ENCODE results near the gene C2orf68. TPM values are rescaled to one million over a fixed set of nuclear protein-coding genes. Genes with fewer than 3 reads are reported as not detected.

Gene C2orf68
- total RNA-seq, 2 donors from 2014 or later: 9.9 to 14.5 TPM

DNA sequence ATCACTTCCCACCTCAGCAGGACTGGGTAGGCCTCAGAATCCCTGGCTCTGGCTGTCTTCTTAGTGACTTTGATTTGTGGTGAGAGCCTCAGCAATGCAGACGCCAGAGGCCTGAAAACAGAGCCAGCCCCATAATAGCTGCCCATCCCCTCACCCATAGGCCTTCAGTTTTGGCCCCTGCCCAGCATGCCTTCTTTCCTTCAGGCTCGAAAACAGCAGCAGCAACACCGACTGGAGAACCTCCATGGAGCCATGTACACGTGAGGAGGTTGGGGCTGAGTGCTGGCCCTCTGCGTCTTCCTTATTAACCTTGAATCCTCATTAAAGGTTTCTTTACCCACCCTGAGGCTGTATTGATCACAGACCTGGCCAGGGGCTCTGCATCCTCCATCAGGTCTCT, 14.6 kb downstream of the C2orf68 start:
- TF ChIP-seq POLR2A (IDR thresholded peaks at IDR 0.05) (no peak), CTCF (IDR thresholded peaks at IDR 0.05) (no peak)
- Histone ChIP-seq H3K27me3 (no peaks in the 10 kb centered on the region), H3K4me1 (peaks cover 83% of the 10 kb centered on the region), H3K9me3 (no peaks in the 10 kb centered on the region), H3K4me3 (no peak overlapping the region), H3K36me3 (replicated peaks in 1 of 2; ENCODE audit: insufficient read depth in 1 of 2, low read depth in 2 of 2) (peaks cover 0 to 3% of the 10 kb centered on the region in 2 donors), H3K27ac (no peak overlapping the region)
- intact Hi-C loops (cut with DNase I): no loop called here
- WGBS, 2 donors: 73 to 82% methylated on average over 4 to 5 of the region's 5 CpGs
- ATAC-seq (no peak), DNase-seq (no peak)

DNA sequence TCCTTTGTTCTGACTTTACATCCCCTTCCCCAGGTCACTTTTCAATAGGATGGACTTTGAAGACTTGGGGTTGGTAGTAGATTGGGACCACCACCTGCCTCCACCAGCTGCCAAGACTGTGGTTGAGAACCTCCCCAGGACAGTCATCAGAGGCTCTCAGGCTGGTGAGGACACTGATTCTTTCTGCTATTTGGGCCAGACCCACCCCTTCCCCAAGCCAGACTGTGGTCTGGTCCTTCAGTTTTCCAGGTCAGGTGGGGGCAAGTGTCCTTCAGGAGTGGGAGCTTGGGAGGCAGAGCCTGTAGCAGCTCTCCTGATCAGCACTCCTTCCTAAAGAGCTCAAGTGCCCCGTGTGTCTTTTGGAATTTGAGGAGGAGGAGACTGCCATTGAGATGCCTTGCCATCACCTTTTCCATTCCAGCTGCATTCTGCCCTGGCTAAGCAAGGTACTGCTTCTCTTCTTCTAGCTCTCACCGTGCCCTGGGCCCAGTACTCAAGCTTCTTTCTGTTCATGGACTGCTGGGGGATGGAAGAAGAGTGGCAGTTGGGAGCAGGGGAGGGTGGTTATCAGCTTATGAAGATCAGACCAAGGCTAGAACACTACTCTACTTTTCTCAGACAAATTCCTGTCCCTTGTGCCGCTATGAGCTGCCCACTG, 15.3 kb downstream of the C2orf68 start:
- WGBS, 2 donors: 42 to 89% methylated on average over 1 to 3 of the region's 3 CpGs
- Histone ChIP-seq H3K4me1 (peaks cover 81% of the 10 kb centered on the region), H3K9me3 (no peaks in the 10 kb centered on the region), H3K27me3 (no peaks in the 10 kb centered on the region), H3K27ac (peak overlapping the region in 3 of 4 donors; percentile 62 to 94 (median 85)), H3K4me3 (peak overlapping the region in 1 of 2 donors; percentile 35), H3K36me3 (replicated peaks in 1 of 2; ENCODE audit: insufficient read depth in 1 of 2, low read depth in 2 of 2) (peaks cover 0 to 3% of the 10 kb centered on the region in 2 donors)
- no peak for DNase-seq
- intact Hi-C loops (cut with DNase I): no loop called here
- TF ChIP-seq CTCF (IDR thresholded peaks at IDR 0.05) (no peak), POLR2A (IDR thresholded peaks at IDR 0.05) (no peak)
- ATAC-seq: no peak

DNA sequence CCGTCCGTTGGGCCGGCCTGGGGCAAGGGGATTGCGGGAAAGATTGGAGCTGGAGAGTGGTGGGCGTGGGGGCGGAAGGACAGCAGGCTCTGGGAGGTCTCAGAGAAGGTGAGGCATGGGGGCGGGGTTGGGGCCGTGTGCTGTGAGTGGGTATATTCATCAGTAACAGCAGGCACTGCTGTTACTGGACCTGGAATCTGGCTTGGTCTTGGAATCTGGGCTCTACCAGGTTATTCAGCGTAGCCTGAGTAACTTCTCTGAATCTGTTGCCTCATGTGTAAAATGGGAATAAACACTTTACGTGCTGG, 15.9 kb downstream of the C2orf68 start:
- TF ChIP-seq POLR2A (IDR thresholded peaks at IDR 0.05) (no peak), CTCF (IDR thresholded peaks at IDR 0.05) (no peak)
- Histone ChIP-seq H3K27me3 (no peaks in the 10 kb centered on the region), H3K9me3 (no peaks in the 10 kb centered on the region), H3K4me1 (peaks cover 81% of the 10 kb centered on the region), H3K27ac (peak overlapping the region; percentile 62 to 94 (median 82)), H3K36me3 (replicated peaks in 1 of 2; ENCODE audit: insufficient read depth in 1 of 2, low read depth in 2 of 2) (peaks cover 0 to 3% of the 10 kb centered on the region in 2 donors), H3K4me3 (peak overlapping the region; percentile 35 to 44)
- intact Hi-C loops (cut with DNase I): no loop called here
- no peak for DNase-seq
- ATAC-seq: no peak
- 3 to 5% methylated on average over 10 of the region's 10 CpGs for WGBS, 2 donors

DNA sequence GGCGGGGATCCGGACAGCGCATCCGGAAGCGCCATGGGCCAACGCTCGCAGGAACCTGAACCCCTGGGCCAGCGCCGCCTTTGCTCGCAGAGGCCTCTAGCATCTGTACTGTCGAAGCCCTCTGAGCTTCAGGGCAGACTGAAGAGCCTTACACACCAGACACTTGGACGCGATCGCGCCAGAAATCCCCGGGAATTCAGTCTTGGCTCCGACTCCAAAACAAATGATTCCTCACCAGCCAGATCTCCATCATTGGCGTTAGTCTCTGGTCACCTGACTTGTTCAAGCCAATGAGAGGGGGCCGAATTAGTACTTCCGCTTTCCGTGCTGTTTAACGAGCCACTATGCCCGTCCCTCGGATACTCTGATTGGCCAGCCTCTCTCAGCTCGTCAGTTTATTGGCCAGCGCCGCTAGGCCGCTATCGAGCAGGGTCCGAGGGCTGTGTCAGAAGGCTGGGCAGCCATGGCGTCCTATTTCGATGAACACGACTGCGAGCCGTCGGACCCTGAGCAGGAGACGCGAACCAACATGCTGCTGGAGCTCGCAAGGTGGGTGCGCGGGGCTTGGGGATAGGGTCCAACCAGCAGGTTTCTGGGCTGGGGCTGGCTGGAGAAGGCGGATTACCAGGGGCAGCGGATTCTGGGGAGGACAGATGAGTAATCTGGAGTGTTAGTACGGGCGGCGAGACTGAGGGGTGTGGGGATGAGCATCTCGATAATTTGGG, 16.4 kb downstream of the C2orf68 start, which contains the start of gene RNF181:
Gene RNF181, plus strand, starts transcription at position 445 of the 725 bp plus-strand sequence. Its CDS starts 19 bp downstream, at position 464.
- H3K27me3 ChIP-seq: no peaks in the 10 kb centered on the region
- WGBS, 2 donors: 0% methylated on average over 28 to 47 of the region's 47 CpGs
- H3K27ac ChIP-seq: peak within 1 kb of the TSS; percentile 62 to 94 (median 82)
- peak within 1 kb of the TSS; percentile 35 to 44 for H3K4me3 ChIP-seq
- H3K9me3 ChIP-seq: no peaks in the 10 kb centered on the region
- intact Hi-C loops (cut with DNase I): no loop called here
- TF ChIP-seq POLR2A (IDR thresholded peaks at IDR 0.05): peak; percentile 42 to 88 (median 81)
- no peak for TF ChIP-seq CTCF (IDR thresholded peaks at IDR 0.05)
- ATAC-seq (peak; percentile 97), DNase-seq (peak; percentile 93 to 98 (median 96))
- peaks cover 81% of the 10 kb centered on the region for H3K4me1 ChIP-seq
- H3K36me3 ChIP-seq (replicated peaks in 1 of 2; ENCODE audit: insufficient read depth in 1 of 2, low read depth in 2 of 2): peaks cover 0 to 3% of the 10 kb centered on the region in 2 donors
